Naive thymus-derived CD8-positive, alpha-beta T cell (primary cell): ENCODE measurements around the gene TM4SF18. TPM values are rescaled to one million over a fixed set of nuclear protein-coding genes. Genes with fewer than 3 reads are reported as not detected.

Experiments
- ATAC-seq, 2 donors: fragments of 150-1000 bp; cut with Tn5 transposase in 1 of 2; sonication (Bioruptor Pico), chemical (Tn5 transposase) in 1 of 2; 1 replicate in 1 of 2; 2 replicates in 1 of 2; pipeline ENCODE4 v1.10.0; 2021; ENCODE audit warnings: mild to moderate bottlenecking in 2 of 2, moderate library complexity in 2 of 2
- POLR2A ChIA-PET: fragments of 350-600 bp; sonication (Branson Sonifier 250); formaldehyde crosslinking; loops from one replicate; lab custom pipeline; 2021; ENCODE audit warnings: antibody characterized with exemption; lab: Charles Lee
- DNase-seq, 10 donors: peaks; one replicate each; pipeline versions ENCODE4 v3.0.0 to v3.0.0-alpha.2; 2020 to 2022
- H3K27ac Mint-ChIP-seq, 10 donors: one replicate each; pipeline ENCODE4 v1.8.0; 2020 to 2022; ENCODE audit warnings: mild to moderate bottlenecking in 10 of 10, mixed read lengths in 10 of 10, moderate library complexity in 4 of 10, inconsistent platforms in 1 of 10
- H3K27me3 Mint-ChIP-seq, 5 donors: one replicate each; pipeline ENCODE4 v1.8.0; 2021 to 2022; ENCODE audit warnings: mixed read lengths in 5 of 5
- H3K36me3 Mint-ChIP-seq, 3 donors: one replicate each; pipeline ENCODE4 v1.8.0; 2020 to 2022; ENCODE audit warnings: mixed read lengths in 3 of 3, mild to moderate bottlenecking in 2 of 3, inconsistent platforms in 1 of 3
- H3K4me1 Mint-ChIP-seq, 4 donors: one replicate each; pipeline ENCODE4 v1.8.0; 2021 to 2022; ENCODE audit warnings: mixed read lengths in 4 of 4
- H3K4me3 Mint-ChIP-seq, 10 donors: one replicate each; pipeline ENCODE4 v1.8.0; 2020 to 2022; ENCODE audit warnings: mild to moderate bottlenecking in 10 of 10, mixed read lengths in 10 of 10, moderate library complexity in 6 of 10, inconsistent platforms in 1 of 10
- H3K9me3 Mint-ChIP-seq, 9 donors: one replicate each; pipeline ENCODE4 v1.8.0; 2020 to 2022; ENCODE audit warnings: mixed read lengths in 9 of 9, mild to moderate bottlenecking in 3 of 9, inconsistent platforms in 1 of 9, moderate library complexity in 1 of 9
- polyA plus RNA-seq, 3 donors: library from polyadenylated mRNA; unstranded; fragments of 300-500 nt; fragmentation: Illumina TruSeq; gene quantifications; one replicate each; pipeline ENCODE4 v1.2.3, GENCODE V29; 2021
- total RNA-seq, 8 experiments: library from RNA in 2 of 8; stranded (reverse) in 2 of 8; gene quantifications; one replicate each; pipeline ENCODE4 v1.2.3 and lab custom pipeline; 2021 to 2026

TM4SF18 gene
- total and polyA plus RNA-seq, 5 experiments from 2014 or later = not detected

- Mint-ChIP-seq H3K36me3 (no peaks in the 10 kb centered on the region), H3K27ac (no peak overlapping the region), H3K4me3 (no peak overlapping the region), H3K4me1 (no peaks in the 10 kb centered on the region), H3K9me3 (no peaks in the 10 kb centered on the region), H3K27me3 (peaks cover 0 to 2% (median 0%) of the 10 kb centered on the region in 5 donors)
- DNase-seq (no peak), ATAC-seq (no peak)
- POLR2A ChIA-PET = no interaction called here
Measured at GRCh38 chr3:149284034-149284433, 49.4 kb downstream of the TM4SF18 start.

GRCh38 chr3:149283401-149283800 lies 50.0 kb downstream of the TM4SF18 start:
- H3K9me3 Mint-ChIP-seq = no peaks in the 10 kb centered on the region
- H3K27me3 Mint-ChIP-seq = peaks cover 0 to 2% (median 0%) of the 10 kb centered on the region in 5 donors
- no peak for DNase-seq
- H3K4me3 Mint-ChIP-seq = no peak overlapping the region
- POLR2A ChIA-PET = no interaction called here
- no peak overlapping the region for H3K27ac Mint-ChIP-seq
- no peak for ATAC-seq
- H3K4me1 Mint-ChIP-seq = no peaks in the 10 kb centered on the region
- no peaks in the 10 kb centered on the region for H3K36me3 Mint-ChIP-seq

- Mint-ChIP-seq H3K36me3 (no peaks in the 10 kb centered on the region), H3K4me3 (no peak overlapping the region), H3K4me1 (peaks cover 0 to under 1% (median under 1%) of the 10 kb centered on the region in 4 donors), H3K9me3 (no peaks in the 10 kb centered on the region), H3K27me3 (no peaks in the 10 kb centered on the region), H3K27ac (no peak overlapping the region)
- POLR2A ChIA-PET = no interaction called here
- ATAC-seq (no peak), DNase-seq (no peak)
Measured at GRCh38 chr3:149282836-149283235, 50.6 kb downstream of the TM4SF18 start.

- no peak overlapping the region for H3K4me3 Mint-ChIP-seq
- peaks cover 4 to 6% (median 5%) of the 10 kb centered on the region in 4 donors for H3K4me1 Mint-ChIP-seq
- POLR2A ChIA-PET = no interaction called here
- DNase-seq = no peak
- H3K9me3 Mint-ChIP-seq = no peaks in the 10 kb centered on the region
- no peak overlapping the region for H3K27ac Mint-ChIP-seq
- no peaks in the 10 kb centered on the region for H3K36me3 Mint-ChIP-seq
- H3K27me3 Mint-ChIP-seq = no peaks in the 10 kb centered on the region
- no peak for ATAC-seq
Measured at GRCh38 chr3:149282322-149282721, 51.1 kb downstream of the TM4SF18 start.

- ATAC-seq = no peak
- POLR2A ChIA-PET = no interaction called here
- Mint-ChIP-seq H3K4me1 (peaks cover 4 to 14% (median 11%) of the 10 kb centered on the region in 4 donors), H3K27me3 (no peaks in the 10 kb centered on the region), H3K36me3 (no peaks in the 10 kb centered on the region), H3K27ac (no peak overlapping the region), H3K9me3 (no peaks in the 10 kb centered on the region), H3K4me3 (no peak overlapping the region)
- no peak for DNase-seq
Measured at GRCh38 chr3:149280671-149281349, 52.6 kb downstream of the TM4SF18 start.

- Mint-ChIP-seq H3K4me1 (peaks cover 4 to 14% (median 11%) of the 10 kb centered on the region in 4 donors), H3K36me3 (no peaks in the 10 kb centered on the region), H3K27me3 (no peaks in the 10 kb centered on the region), H3K9me3 (no peaks in the 10 kb centered on the region), H3K27ac (peak overlapping the region in 2 of 10 donors; percentile 24 to 39), H3K4me3 (no peak overlapping the region)
- POLR2A ChIA-PET = interaction anchor here (2.4 kb wide), 1 partner anchor 149 kb away, joined by 8 read pairs; the partner anchor contains the start of gene HPS3
- no peak for ATAC-seq
- no peak for DNase-seq
Measured at GRCh38 chr3:149278911-149279310, 54.5 kb downstream of the TM4SF18 start.

GRCh38 chr3:149277331-149277813 lies 56.1 kb downstream of the TM4SF18 start:
- Mint-ChIP-seq H3K36me3 (no peaks in the 10 kb centered on the region), H3K27ac (peak overlapping the region; percentile 40 to 98 (median 90)), H3K4me1 (peaks cover 4 to 14% (median 11%) of the 10 kb centered on the region in 4 donors), H3K27me3 (no peaks in the 10 kb centered on the region), H3K9me3 (no peaks in the 10 kb centered on the region), H3K4me3 (peak overlapping the region; percentile 21 to 88 (median 78))
- ATAC-seq (peak; percentile 74), DNase-seq (peak in 4 of 10 donors; percentile 12 to 41 (median 24))
- POLR2A ChIA-PET = interaction anchor here (2.4 kb wide), 1 partner anchor 148 kb away, joined by 8 read pairs; the partner anchor contains the start of gene HPS3

- H3K27me3 Mint-ChIP-seq = no peaks in the 10 kb centered on the region
- no peak for DNase-seq
- H3K36me3 Mint-ChIP-seq = no peaks in the 10 kb centered on the region
- H3K4me3 Mint-ChIP-seq = peak overlapping the region in 1 of 10 donors; percentile 81
- H3K4me1 Mint-ChIP-seq = peaks cover 4 to 14% (median 11%) of the 10 kb centered on the region in 4 donors
- peak overlapping the region in 5 of 10 donors; percentile 40 to 98 (median 85) for H3K27ac Mint-ChIP-seq
- no peak for ATAC-seq
- POLR2A ChIA-PET = no interaction called here
- no peaks in the 10 kb centered on the region for H3K9me3 Mint-ChIP-seq
Measured at GRCh38 chr3:149276619-149277018, 56.8 kb downstream of the TM4SF18 start.

GRCh38 chr3:149274220-149274619 lies 59.2 kb downstream of the TM4SF18 start:
- POLR2A ChIA-PET = interaction anchor here (2.4 kb wide), 1 partner anchor 154 kb away, joined by 8 read pairs; no protein-coding TSS in a partner anchor
- Mint-ChIP-seq H3K27ac (peak overlapping the region in 1 of 10 donors; percentile 3), H3K27me3 (no peaks in the 10 kb centered on the region), H3K4me3 (no peak overlapping the region), H3K36me3 (no peaks in the 10 kb centered on the region), H3K9me3 (no peaks in the 10 kb centered on the region), H3K4me1 (peaks cover 4 to 14% (median 11%) of the 10 kb centered on the region in 4 donors)
- ATAC-seq = no peak
- no peak for DNase-seq

- no peaks in the 10 kb centered on the region for H3K36me3 Mint-ChIP-seq
- DNase-seq (peak in 7 of 10 donors; percentile 9 to 69 (median 39)), ATAC-seq (peak; percentile 72 to 86)
- no peaks in the 10 kb centered on the region for H3K9me3 Mint-ChIP-seq
- no peak overlapping the region for H3K4me3 Mint-ChIP-seq
- H3K27me3 Mint-ChIP-seq = no peaks in the 10 kb centered on the region
- H3K4me1 Mint-ChIP-seq = peaks cover 4 to 14% (median 11%) of the 10 kb centered on the region in 4 donors
- no peak overlapping the region for H3K27ac Mint-ChIP-seq
- POLR2A ChIA-PET = interaction anchor here (1.1 kb wide), 1 partner anchor 153 kb away, joined by 4 read pairs; no protein-coding TSS in a partner anchor
Measured at GRCh38 chr3:149273096-149273751, 60.2 kb downstream of the TM4SF18 start.

- DNase-seq (no peak), ATAC-seq (no peak)
- no peak overlapping the region for H3K27ac Mint-ChIP-seq
- POLR2A ChIA-PET = no interaction called here
- H3K36me3 Mint-ChIP-seq = no peaks in the 10 kb centered on the region
- H3K4me3 Mint-ChIP-seq = no peak overlapping the region
- no peaks in the 10 kb centered on the region for H3K27me3 Mint-ChIP-seq
- H3K9me3 Mint-ChIP-seq = no peaks in the 10 kb centered on the region
- H3K4me1 Mint-ChIP-seq = peaks cover 0 to 2% (median under 1%) of the 10 kb centered on the region in 4 donors
Measured at GRCh38 chr3:149271669-149272068, 61.8 kb downstream of the TM4SF18 start.

- H3K36me3 Mint-ChIP-seq = no peaks in the 10 kb centered on the region
- H3K4me1 Mint-ChIP-seq = no peaks in the 10 kb centered on the region
- no peak overlapping the region for H3K27ac Mint-ChIP-seq
- H3K9me3 Mint-ChIP-seq = no peaks in the 10 kb centered on the region
- POLR2A ChIA-PET = no interaction called here
- no peaks in the 10 kb centered on the region for H3K27me3 Mint-ChIP-seq
- no peak for ATAC-seq
- no peak for DNase-seq
- H3K4me3 Mint-ChIP-seq = no peak overlapping the region
Measured at GRCh38 chr3:149270180-149270579, 63.3 kb downstream of the TM4SF18 start.

GRCh38 chr3:149269687-149270086 lies 63.7 kb downstream of the TM4SF18 start:
- no peak overlapping the region for H3K4me3 Mint-ChIP-seq
- H3K4me1 Mint-ChIP-seq = no peaks in the 10 kb centered on the region
- POLR2A ChIA-PET = no interaction called here
- ATAC-seq (no peak), DNase-seq (no peak)
- no peak overlapping the region for H3K27ac Mint-ChIP-seq
- no peaks in the 10 kb centered on the region for H3K9me3 Mint-ChIP-seq
- no peaks in the 10 kb centered on the region for H3K36me3 Mint-ChIP-seq
- H3K27me3 Mint-ChIP-seq = no peaks in the 10 kb centered on the region
